C1 segment of cervical spinal cord (tissue), 14 donors: ENCODE measurements around the gene HNRNPK.
A peak's percentile ranks its signal among the peaks of the same experiment; 100 is the strongest.

Source experiments
- DNase-seq, 14 donors: peaks; one replicate each; lab custom pipeline; 2025; lab: John Stamatoyannopoulos, UW

The HNRNPK gene

GRCh38 chr9:83934569-83935275, 45.3 kb downstream of the HNRNPK start:
- DNase-seq: no peak

- DNase-seq: no peak
Observed at GRCh38 chr9:83933790-83934189, 46.2 kb downstream of the HNRNPK start.

GRCh38 chr9:83932851-83933250, 47.2 kb downstream of the HNRNPK start:
- no peak for DNase-seq

- no peak for DNase-seq
Observed at GRCh38 chr9:83932011-83932410, 48.0 kb downstream of the HNRNPK start.

- DNase-seq: no peak
Observed at GRCh38 chr9:83930881-83931280, 49.1 kb downstream of the HNRNPK start.

GRCh38 chr9:83927591-83927990, 52.4 kb downstream of the HNRNPK start:
- no peak for DNase-seq

GRCh38 chr9:83920927-83921707, 58.9 kb downstream of the HNRNPK start, which contains the start of gene KIF27:
TSS of gene KIF27 (minus strand) at chr9:83921432. CDS start at chr9:83915591, 5,841 bp downstream.
- peak; percentile 76 to 97 (median 90) for DNase-seq

GRCh38 chr9:83920469-83920926, 59.5 kb downstream of the HNRNPK start:
- peak in 3 of 14 donors; percentile 33 to 41 (median 36) for DNase-seq

- DNase-seq: no peak
Observed at GRCh38 chr9:83919111-83919510, 60.9 kb downstream of the HNRNPK start.
